Stimulated activated CD4-positive, alpha-beta T cell treated with anti-CD3 and anti-CD28 coated beads, Interleukin-12 subunit alpha, Interleukin-12 subunit beta, amount 100 ng/mL, for 4 hours (primary cell): ENCODE measurements around the gene P2RX6.

Source experiments
- DNase-seq: peaks from one replicate; pipeline ENCODE4 v3.0.0-alpha.2; 2020

Gene P2RX6

GRCh38 chr22:20980523-20980922, 34.4 kb upstream of the P2RX6 start:
- no peak for DNase-seq

GRCh38 chr22:20980938-20981722, 33.8 kb upstream of the P2RX6 start:
- no peak for DNase-seq

DNA sequence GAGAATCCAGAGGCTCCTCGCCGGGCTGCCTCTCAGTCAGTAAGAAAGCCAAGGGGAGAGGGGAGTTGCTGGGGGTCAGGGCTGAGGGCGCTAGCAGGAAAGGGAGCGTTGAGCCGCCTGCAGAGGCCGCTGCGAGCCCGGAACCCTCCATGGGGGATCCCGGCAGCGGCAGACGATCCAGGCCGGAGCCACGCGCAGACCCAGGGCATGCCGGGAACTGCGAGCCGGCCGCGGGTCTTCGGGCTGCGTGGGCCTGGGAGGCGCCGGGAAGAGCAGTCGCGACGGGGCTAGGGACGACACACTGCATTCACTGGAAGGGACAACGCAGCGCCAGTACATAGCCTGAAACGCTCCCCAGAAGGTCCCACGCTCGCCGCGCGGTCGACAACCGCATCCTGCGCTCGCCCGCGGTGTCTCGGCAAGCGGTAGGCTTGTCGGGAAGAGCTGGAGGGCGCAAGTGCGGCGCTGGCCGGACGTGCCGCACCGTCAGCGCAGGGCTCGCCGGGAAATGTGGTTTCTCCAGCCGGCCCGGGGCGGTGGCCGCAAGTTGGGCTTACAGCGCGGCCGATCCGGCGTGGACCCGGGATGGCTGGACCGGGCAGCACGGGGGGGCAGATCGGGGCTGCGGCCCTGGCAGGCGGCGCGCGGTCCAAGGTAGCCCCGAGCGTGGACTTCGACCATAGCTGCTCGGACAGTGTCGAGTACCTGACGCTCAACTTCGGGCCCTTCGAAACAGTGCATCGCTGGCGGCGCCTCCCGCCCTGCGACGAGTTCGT, 33.0 kb upstream of the P2RX6 start, which contains the start of gene LZTR1:
Gene LZTR1 (plus strand): TSS at position 511 of the 776 bp plus-strand sequence. CDS start 75 bp downstream, at position 586.
- DNase-seq = peak; percentile 72

GRCh38 chr22:20982563-20982882, 32.4 kb upstream of the P2RX6 start:
- DNase-seq = no peak

DNA sequence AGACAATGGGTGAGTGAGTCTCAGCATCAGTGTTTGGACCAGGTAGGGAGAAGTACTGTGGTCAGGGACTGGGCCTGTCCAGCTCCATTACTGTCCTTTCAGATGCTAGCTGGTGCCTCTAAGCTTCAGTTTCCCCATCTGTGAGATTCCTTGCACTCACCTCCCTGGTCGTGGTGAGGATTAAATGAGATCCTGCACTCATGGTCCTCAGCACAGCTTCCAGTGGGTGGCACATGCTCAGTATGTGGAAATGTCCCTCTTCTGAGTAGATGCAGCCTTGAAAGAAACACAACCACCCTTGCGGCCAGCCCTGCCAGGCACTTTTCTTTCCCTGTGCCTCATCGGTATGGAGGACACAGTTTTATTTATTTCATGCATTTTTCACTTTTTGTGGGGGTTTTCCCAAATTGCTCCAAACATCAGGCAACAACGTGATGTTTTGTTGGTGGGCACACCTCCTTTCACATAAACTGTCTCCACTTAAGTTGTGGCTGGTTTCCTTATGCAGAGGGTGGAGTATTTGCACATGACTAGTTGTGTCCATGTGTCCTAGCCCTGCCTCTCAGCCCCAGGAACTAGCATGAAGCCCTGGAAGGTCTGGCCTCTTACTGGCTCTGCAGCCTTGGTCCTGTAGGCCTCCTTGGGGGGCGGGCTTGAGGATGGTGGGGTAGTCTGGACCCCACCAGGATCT, 31.7 kb upstream of the P2RX6 start:
- DNase-seq = no peak

DNA sequence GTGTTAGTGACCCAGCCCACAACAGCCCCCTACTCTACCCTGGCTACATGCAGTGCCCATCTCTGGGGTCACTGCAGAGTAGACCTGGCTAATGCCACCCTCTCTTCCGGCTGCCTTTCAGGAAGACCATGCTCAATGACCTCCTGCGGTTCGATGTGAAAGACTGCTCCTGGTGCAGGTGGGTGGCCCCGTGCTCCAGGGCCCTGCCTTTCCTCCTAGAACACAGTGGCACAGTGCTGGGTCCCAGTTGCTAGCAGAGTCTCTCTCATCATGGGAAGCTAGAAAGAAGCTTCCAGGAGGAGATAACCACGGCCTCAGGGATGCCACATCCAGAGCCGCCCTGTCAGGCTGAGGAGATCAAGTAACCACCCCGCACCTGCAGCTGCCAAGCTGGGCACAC, 29.2 kb upstream of the P2RX6 start:
- DNase-seq = no peak

GRCh38 chr22:20986365-20986764, 28.6 kb upstream of the P2RX6 start:
- DNase-seq = no peak

- no peak for DNase-seq
Measured at GRCh38 chr22:20987375-20987774, 27.6 kb upstream of the P2RX6 start.

DNA sequence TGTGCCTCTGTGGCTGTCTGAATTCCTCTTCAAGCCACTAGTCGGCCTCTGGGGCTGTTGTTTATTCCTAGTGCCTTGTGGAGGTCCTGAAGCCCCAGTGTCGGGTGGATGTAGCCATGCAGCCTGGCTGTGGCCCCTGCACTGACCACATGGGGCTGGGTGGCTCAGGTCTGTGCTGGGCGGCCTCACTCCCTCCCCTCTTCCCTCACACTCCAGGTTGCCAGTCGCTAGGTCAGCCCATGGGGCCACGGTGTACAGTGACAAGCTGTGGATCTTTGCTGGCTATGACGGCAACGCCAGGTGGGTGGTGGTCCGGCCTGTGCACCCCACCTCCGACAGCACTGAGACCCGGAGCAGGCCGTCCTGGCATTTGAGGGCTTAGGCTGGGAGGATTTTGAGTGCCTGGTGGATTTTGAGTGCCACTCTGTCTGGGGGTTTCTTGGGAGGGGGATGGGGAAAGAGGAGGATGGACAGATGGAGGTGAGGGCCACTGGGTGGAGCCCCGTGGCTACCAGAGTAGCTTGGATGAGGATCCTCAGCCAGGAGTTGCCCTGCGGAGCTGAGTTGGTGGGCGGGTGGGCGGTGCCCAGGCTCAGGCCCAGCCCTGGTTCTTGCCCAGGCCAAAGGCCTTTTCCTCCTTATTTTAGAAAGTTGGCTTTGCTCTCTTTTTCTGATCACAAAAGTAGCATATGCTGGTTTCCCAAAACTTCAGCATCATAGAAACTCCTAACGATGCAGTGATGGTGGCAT, 26.2 kb upstream of the P2RX6 start:
- no peak for DNase-seq

- DNase-seq = no peak
Measured at GRCh38 chr22:20989323-20990138, 25.4 kb upstream of the P2RX6 start.

- no peak for DNase-seq
Measured at GRCh38 chr22:20990184-20991180, 24.5 kb upstream of the P2RX6 start.

- no peak for DNase-seq
Measured at GRCh38 chr22:20991252-20992055, 23.5 kb upstream of the P2RX6 start.

DNA sequence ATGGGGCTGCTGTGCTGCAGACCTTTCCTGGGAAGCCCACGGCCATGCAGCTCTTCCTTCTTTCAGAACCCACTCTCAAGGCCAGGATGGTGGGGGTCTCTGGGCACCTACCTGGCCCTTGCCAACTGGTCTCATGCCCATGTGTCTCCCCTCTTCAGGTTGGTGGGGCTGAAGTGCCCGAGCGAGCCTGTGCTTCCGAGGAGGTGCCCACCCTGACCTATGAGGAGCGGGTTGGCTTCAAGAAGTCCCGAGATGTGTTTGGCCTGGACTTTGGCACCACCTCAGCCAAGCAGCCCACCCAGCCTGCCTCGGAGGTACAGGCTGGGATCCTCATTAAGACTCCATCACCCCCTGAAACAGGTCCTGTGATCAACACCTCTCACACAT, 22.9 kb upstream of the P2RX6 start:
- no peak for DNase-seq

- no peak for DNase-seq
Measured at GRCh38 chr22:20992456-20993303, 22.3 kb upstream of the P2RX6 start.

DNA sequence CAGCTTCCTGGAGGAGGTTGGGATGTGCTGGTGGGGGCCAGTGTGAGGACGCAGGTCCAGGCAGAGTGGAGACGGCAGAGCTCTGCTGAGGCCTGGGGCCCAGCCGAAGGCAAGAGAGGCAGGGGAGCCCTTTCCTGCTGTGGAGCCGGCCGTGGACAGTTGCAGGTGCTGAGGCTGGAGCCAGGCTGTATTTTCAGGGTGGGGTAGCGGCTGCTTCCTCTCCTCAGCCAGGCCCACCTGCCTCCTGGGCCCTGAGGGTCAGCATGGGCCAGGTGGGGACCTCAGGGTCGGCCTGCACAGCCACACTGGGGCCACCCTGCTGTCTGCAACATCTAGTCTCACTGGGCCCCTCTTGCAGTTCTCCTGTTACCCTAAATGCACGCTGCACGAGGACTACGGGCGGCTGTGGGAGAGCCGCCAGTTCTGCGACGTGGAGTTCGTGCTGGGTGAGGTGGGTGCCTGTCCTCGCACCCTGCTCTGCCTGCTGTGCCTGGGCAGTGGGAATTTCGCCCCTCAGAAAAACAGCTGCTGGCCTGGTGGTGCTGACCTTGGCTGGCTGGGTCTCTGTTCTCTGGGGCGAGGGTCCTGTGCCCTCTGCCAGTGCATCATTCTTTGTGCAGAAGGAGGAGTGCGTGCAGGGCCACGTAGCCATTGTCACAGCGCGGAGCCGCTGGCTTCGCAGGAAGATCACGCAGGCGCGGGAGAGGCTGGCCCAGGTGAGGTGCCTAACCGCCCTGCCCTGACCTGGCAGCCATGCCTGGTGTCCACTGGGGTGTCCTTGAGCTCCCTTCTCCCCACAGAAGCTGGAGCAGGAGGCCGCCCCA, 21.4 kb upstream of the P2RX6 start:
- DNase-seq = no peak

DNA sequence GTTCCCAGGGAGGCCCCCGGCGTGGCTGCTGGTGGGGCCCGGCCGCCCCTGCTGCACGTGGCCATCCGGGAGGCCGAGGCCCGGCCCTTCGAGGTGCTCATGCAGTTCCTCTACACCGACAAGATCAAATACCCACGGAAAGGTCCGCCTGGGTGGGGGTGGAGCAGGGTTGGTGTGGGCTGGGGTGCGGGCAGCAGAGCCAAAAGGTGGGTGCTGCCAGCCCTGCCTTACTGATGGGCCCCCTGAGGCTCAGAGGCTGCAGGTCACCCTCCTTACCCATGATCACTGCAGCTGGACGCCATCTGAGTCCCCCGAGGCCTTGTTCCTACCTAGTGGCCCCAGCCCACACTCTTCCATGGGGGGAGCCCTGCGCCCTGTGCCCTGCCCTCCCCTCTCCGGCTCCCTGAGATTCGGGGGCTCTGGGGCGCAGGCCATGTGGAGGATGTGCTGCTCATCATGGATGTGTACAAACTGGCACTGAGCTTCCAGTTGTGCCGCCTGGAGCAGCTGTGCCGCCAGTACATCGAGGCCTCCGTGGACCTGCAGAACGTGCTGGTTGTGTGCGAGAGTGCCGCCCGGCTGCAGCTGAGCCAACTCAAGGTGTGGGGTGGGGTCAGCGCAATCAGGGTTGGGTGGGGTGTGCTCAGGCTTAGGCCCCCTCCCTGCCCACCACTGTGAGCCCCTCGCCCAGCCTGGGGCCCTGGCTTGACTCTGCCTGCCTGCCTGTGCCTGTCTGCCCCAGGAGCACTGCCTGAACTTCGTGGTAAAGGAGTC, 20.6 kb upstream of the P2RX6 start:
- no peak for DNase-seq

GRCh38 chr22:20994902-20995241, 20.1 kb upstream of the P2RX6 start:
- no peak for DNase-seq
